Urinary bladder (tissue), 4 donors: ENCODE data around the gene SLC25A26. TPM values are rescaled to one million over a fixed set of nuclear protein-coding genes. Genes with fewer than 3 reads are reported as not detected.

Experiments
- DNase-seq: peaks from one replicate; pipeline ENCODE4 v3.0.0-alpha.2; 2015; ENCODE audit errors: extremely low spot score
- H3K27ac ChIP-seq: one replicate; pipeline ENCODE4 v1.5.1; 2013; ENCODE audit warnings: low read depth, mild to moderate bottlenecking, moderate library complexity
- H3K36me3 ChIP-seq: one replicate; pipeline ENCODE4 v1.6.1; 2013; ENCODE audit warnings: mild to moderate bottlenecking, moderate library complexity; ENCODE audit not compliant: insufficient read depth
- H3K4me1 ChIP-seq: one replicate; pipeline ENCODE4 v1.6.1; 2013; ENCODE audit warnings: mild to moderate bottlenecking, moderate library complexity; ENCODE audit not compliant: insufficient read depth
- H3K4me3 ChIP-seq: one replicate; pipeline ENCODE4 v1.5.1; 2013; ENCODE audit warnings: low read depth, low read length
- WGBS: extraction: QIAGEN DNeasy Blood & Tissue Kit; methylation state at CpG from one replicate; pipeline ENCODE4 v1.1.7; 2013; 5-methylcytosine and 5-hydroxymethylcytosine counted together
- polyA plus RNA-seq: library from polyadenylated mRNA; stranded (reverse); fragments of 200-250 nt; gene quantifications from one replicate; pipeline ENCODE4 v1.2.3, GENCODE V29; 2013
- total RNA-seq: library from RNA; depleted of rRNA; stranded (reverse); fragments of >200 nt; gene quantifications from one replicate; pipeline ENCODE4 v1.2.3, GENCODE V29; 2014
- donor health status: healthy with polysubstance abuse.
- donor health status: healthy.

The SLC25A26 gene
- total and polyA plus RNA-seq, 2 donors = 19.1 to 21.6 TPM

DNA sequence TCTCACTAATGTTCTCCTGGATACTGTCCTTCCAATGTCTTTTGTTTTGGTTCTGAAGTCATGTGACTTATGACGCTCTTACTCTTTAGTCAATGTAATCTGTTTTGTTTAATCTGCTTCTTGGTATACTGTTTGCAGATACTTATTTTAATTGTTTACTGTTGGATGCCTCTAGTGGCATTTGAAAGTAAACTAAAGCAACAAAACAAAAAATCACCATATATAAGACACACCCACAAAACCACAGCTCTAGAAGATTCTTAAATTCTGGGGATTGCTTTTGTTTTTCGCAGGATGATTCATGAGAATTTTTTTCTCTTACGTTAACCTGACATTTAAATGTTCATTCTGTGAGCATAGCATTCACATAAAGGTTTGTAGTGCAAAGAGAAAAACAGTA, 16.8 kb downstream of the SLC25A26 start:
- Histone ChIP-seq H3K36me3 (no peaks in the 10 kb centered on the region), H3K4me3 (no peak overlapping the region), H3K27ac (no peak overlapping the region), H3K4me1 (no peaks in the 10 kb centered on the region)
- 91% methylated on average over 3 of the region's 3 CpGs for WGBS
- no peak for DNase-seq

DNA sequence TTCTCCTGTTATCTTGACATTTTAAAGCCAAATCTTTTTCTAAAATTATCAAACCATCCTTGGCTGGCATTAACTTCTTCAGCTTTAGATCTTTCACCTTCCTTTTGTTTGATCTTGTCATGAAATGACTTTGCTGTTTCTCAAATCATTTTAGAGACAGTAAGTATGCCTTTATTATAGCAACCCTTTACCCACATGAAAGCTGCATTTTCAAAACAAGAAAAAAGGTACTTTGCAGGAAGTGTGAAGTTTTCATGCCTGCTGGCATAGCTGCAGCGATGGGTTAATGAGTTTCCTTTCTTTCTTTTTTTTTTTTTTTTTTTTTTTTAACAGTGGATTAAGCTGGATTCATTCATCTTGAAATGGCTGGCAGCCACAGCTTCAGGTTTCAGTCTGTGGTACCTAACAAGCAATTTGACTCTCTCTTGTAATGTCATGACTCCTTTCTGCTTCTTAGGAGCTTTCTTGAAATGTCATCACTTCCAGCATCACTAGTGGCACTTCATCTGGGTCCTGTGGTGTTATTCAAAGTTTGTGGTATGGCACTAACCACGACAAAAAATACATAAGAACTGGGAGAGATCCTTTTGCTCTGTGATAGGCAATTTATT, 18.8 kb downstream of the SLC25A26 start:
- 92% methylated on average over 2 of the region's 2 CpGs for WGBS
- Histone ChIP-seq H3K4me1 (no peaks in the 10 kb centered on the region), H3K4me3 (no peak overlapping the region), H3K36me3 (no peaks in the 10 kb centered on the region), H3K27ac (no peak overlapping the region)
- DNase-seq = no peak

DNA sequence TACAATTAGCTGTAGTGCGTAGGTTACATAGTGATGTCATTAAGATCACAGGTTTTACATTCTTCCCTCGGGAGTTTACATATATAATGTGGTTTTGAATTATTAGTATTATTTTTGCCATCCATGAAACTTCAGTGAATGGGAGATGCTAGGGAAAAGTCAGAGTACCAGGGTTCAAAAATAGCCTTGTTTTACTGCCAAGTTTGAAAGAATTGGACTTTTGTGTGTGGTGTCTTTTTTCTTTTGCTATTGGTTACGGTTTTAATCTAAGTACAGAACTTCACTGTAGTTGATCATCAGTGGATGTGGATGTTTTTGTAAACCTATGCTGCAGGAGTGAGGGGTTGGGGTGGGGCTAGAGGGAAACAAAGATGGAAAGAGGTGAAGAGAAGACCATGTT, 20.7 kb downstream of the SLC25A26 start:
- Histone ChIP-seq H3K36me3 (peaks cover under 1% of the 10 kb centered on the region), H3K4me3 (no peak overlapping the region), H3K4me1 (no peaks in the 10 kb centered on the region), H3K27ac (no peak overlapping the region)
- WGBS = 94% methylated on average over 3 of the region's 3 CpGs
- no peak for DNase-seq

DNA sequence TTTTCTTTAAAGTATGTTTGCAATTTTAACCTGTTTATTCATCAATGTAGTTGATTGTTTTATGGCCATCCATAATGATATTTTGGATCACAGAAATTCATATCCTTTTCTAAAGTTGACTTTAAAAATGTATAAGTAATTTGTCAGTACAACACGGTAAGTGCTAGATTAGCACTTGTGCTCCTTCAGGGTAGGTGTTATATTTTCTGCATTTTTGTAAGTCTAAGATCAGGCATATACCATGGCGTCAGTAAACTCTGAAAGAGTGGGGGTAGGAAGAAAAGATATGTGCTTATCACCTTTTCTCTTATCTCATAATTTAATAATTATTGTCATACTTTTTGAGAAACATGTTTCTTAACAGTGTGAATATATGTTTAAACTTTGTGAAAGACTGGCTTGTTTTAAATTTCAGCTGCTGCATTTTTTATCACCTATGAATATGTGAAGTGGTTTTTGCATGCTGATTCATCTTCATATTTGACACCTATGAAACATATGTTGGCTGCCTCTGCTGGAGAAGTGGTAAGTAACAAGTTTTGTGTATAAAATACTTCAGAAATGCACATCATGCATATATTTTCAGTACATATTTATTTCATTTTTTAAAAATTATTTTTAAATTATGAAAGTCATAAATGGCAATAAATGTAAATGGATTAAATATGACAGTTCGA, 22.1 kb downstream of the SLC25A26 start:
- Histone ChIP-seq H3K27ac (no peak overlapping the region), H3K4me1 (no peaks in the 10 kb centered on the region), H3K4me3 (no peak overlapping the region), H3K36me3 (peaks cover 2% of the 10 kb centered on the region)
- DNase-seq = no peak
- 97% methylated on average over 3 of the region's 3 CpGs for WGBS

DNA sequence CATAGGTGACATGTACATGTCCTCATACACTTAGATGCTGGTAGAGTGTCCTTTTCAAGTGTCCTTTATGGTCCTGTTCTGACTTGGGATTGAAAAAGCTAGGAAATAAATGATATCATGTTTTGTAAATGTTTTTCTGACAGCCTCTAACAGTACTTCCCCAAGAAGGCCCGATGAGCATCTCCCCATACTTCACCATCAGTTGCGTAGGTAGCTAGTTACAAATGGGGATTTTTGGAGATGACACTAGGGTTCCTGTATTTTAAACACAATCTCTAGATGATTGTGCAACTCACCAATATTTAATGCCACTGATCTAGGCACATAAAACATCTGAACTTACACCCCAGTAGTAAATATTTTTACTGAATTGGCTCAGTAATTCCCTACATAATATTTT, 27.8 kb downstream of the SLC25A26 start:
- WGBS = 96% methylated on average over 2 of the region's 2 CpGs
- DNase-seq = no peak
- Histone ChIP-seq H3K27ac (no peak overlapping the region), H3K4me3 (no peak overlapping the region), H3K36me3 (peaks cover 2% of the 10 kb centered on the region), H3K4me1 (no peaks in the 10 kb centered on the region)

DNA sequence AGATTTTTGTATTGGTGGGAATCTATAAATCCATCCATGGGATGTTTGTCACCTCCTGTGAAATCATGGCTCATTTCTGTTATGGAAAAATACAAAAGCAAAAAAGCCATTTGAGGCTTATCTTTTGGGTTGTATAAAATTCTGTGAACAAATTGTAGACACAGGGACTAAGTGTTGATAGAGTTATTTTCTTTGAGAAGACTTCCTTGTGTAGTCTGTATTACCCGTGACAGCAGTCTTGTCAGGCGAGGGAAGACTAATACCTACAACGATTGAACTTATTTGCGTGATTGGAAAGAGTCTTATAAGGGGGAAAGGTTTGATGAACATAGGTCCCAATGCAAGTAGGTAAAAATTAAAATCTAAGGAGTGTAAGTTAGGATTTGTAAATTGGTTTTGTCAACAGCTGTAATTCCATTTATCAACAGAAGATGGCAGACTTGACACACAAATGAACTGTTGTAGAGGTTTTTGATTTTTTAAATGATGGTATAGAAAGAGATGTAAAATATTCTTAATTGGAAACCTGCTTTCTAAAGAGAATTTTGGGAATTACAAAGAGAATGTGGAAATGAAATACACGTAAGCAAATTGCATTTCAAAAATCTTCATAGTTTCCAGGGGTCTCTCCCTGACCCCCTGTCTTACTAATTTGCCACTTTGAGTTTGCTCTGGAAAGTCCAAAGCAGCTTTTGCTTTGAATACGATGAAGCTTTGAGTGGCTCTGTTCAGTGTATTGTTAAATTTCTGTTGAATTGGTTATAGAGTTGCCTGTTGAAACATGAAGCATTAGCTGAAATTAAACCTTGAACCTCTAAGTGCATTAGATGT, 33.2 kb downstream of the SLC25A26 start:
- H3K4me1 ChIP-seq = no peaks in the 10 kb centered on the region
- H3K4me3 ChIP-seq = no peak overlapping the region
- DNase-seq = no peak
- 70% methylated on average over 6 of the region's 6 CpGs for WGBS
- H3K27ac ChIP-seq = no peak overlapping the region
- H3K36me3 ChIP-seq = no peaks in the 10 kb centered on the region

DNA sequence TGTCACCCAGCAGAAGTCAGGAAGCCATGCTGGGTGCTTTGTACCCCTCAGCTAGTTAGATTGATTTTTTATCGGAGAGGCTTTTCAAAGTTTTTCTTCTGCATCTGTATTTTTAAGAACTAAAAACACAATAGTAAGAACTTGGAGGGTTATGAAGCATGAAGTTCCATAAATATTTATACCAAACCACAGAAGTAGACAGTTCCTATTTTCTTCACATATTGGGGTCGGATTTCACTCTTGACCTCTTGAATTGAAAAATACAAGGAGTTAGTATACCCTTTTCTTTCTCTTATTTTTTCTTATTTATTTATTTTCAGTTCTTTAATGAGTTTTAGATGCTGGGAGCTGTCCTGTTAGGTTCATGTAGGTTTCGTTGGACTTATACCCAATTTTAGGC, 35.1 kb downstream of the SLC25A26 start:
- no peak for DNase-seq
- Histone ChIP-seq H3K27ac (no peak overlapping the region), H3K4me3 (no peak overlapping the region), H3K4me1 (no peaks in the 10 kb centered on the region), H3K36me3 (no peaks in the 10 kb centered on the region)
- WGBS = 85% methylated on average over 3 of the region's 3 CpGs

DNA sequence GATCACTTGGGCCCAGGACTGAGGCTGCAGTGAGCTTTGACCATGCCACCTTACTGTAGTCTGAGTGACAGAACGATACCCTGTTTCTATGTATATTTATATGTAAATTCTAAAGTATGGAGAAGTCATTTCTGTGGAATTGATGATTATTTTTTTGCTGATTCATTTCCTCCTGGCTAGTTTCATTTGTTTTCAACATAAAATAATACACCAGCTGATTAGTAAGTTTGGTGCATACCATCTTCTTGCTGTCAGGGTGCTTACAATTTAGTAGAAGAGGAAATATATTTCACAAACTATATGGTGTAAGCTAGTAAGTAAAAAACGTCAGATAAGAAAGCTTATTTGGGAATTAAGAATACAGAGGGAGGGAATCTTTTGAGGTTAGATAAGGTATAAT, 36.0 kb downstream of the SLC25A26 start:
- no peak overlapping the region for H3K27ac ChIP-seq
- WGBS = 78% methylated on average over 2 of the region's 2 CpGs
- H3K4me1 ChIP-seq = no peaks in the 10 kb centered on the region
- no peaks in the 10 kb centered on the region for H3K36me3 ChIP-seq
- no peak overlapping the region for H3K4me3 ChIP-seq
- DNase-seq = no peak

DNA sequence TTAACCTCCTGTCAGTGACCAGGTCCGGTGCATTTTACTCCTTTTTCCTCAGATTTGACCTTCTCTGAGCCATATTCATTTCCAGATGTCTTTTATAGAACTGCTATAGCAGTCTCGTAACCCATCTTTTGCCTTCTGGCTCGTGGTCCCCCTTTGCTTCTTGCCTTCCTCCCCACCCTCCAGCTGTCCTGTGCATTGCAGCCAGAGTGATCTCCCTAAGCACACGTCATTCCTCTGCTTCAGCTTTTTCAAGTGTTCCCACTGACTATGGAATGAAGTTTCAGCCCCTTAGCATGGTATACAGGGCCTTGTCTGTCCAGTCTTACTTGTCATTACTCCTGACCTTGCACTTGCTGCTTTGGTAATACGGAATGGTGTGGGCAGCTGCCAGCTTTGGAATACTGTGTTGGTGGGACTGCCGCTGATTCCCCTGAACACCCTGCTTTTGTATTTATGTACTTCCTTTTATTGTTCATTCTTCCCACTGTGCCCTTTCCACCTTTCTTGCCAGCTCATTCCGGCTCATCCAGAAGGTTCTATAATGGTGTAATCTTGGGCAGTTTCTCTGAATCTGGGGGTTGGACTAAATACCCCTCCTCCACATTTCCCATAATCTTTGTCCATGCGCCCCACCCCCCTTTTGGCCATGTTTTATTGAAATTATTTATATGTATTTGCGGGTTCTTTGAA, 38.9 kb downstream of the SLC25A26 start:
- DNase-seq = no peak
- H3K36me3 ChIP-seq = no peaks in the 10 kb centered on the region
- H3K4me3 ChIP-seq = no peak overlapping the region
- no peak overlapping the region for H3K27ac ChIP-seq
- H3K4me1 ChIP-seq = no peaks in the 10 kb centered on the region
- WGBS = 84% methylated on average over 9 of the region's 9 CpGs

DNA sequence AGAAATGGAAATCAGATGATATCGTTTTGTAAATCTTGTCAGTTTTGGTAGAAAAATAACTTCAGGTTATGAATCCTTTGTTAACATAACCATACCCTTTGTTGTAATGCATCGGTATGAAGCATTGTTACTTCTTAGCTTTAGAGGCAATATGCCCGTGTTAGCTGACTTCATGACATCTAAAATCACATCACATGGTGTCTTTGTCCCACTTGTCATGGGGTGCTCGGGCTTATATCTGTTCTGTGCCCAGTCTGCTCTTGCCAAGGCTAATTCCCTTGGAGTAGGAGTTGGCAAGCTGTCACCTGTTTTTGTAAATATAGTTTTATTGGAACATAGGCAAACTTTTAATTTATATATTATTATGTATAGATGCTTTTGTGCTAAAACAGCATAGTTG, 39.6 kb downstream of the SLC25A26 start:
- Histone ChIP-seq H3K4me1 (no peaks in the 10 kb centered on the region), H3K4me3 (no peak overlapping the region), H3K27ac (no peak overlapping the region), H3K36me3 (no peaks in the 10 kb centered on the region)
- DNase-seq = no peak
- 85% methylated on average over 4 of the region's 4 CpGs for WGBS

DNA sequence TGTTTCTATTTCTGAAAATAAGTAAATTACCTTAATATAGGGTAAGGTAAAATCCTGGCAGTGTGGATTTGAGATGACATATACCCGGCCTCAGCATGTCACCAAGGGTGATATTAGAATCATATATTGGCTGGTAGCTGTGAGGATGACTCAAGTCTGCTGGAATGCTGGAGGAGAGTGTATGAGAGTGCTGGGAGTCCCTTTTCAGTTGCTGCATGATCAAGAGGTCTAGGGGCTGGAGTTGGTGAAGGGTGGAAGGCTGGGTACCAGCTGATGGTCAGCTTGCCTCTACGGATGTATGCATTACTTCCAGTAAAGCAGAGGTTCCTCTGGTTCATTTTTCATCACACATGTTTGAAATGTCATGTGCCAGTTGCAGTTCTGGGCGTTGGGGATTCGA, 40.6 kb downstream of the SLC25A26 start:
- Histone ChIP-seq H3K4me1 (no peaks in the 10 kb centered on the region), H3K27ac (no peak overlapping the region), H3K4me3 (no peak overlapping the region), H3K36me3 (no peaks in the 10 kb centered on the region)
- no peak for DNase-seq
- WGBS = 90% methylated on average over 4 of the region's 4 CpGs

DNA sequence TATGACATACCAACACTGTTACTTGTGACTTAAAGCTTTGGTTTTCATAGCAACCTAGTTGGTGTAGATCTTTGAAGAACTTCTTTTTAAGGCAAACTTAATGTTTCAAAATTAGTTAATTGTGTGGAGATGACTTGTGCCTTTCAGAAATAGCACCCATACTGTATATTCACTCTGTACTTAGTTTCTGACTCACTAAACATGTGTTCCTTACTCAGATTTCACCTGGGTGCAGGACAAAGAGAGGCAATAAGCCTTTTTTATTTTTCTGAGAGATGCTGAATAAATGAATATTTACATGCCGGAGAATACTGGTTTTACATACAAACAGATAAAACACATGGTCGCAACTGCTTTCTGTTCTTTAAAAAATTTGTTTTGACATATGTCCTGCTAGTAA, 44.8 kb downstream of the SLC25A26 start:
- Histone ChIP-seq H3K4me1 (peaks cover 2% of the 10 kb centered on the region), H3K4me3 (no peak overlapping the region), H3K36me3 (no peaks in the 10 kb centered on the region), H3K27ac (no peak overlapping the region)
- 85% methylated on average over 2 of the region's 2 CpGs for WGBS
- no peak for DNase-seq

DNA sequence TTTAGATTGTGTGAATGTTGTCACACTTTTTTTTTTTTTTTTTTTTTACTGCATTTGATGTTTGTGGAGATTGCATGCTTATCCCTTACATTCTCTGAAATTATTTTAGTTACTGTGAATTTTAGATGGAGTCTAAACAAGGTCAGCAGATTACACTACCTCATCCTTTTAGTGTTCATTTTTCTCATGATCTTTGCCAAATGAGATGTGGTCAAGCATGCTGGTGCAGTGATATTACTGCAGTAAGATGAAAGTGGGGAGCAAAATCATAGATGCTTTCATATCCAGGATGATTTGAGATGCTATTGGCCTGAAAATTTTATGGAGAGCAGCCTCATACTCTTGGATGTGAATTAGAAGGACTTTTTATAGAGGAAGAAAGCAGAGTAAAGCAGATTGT, 45.8 kb downstream of the SLC25A26 start:
- Histone ChIP-seq H3K27ac (no peak overlapping the region), H3K4me1 (peaks cover 2% of the 10 kb centered on the region), H3K36me3 (no peaks in the 10 kb centered on the region), H3K4me3 (no peak overlapping the region)
- DNase-seq = no peak
